ENCODE results near the gene CASK.

The CASK gene

DNA sequence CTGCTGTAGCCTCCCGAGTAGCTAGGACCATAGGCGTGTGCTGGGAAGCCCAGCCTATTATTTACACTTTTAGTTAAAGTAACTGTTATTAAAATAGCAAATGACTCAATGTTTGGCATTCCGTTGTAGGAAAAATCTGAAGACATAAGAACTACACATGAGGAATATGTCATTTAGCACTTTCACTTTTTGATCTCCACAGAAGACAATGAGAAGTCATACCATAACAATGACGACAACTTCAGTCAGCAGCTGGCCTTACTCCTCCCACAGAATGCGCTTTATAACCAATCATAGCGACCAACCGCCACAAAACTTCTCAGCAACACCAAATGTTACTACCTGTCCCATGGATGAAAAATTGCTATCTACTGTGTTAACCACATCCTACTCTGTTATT is 227.9 kb downstream of the CASK start:
- Histone ChIP-seq H3K36me3 (replicated peaks; ENCODE audit: insufficient read depth, low read length) (no peaks in the 10 kb centered on the region), H3K9me3 (replicated peaks; ENCODE audit: insufficient read depth, low read length) (no peaks in the 10 kb centered on the region), H3K4me1 (ENCODE audit: low read length) (no peaks in the 10 kb centered on the region), H3K4me2 (ENCODE audit: low read depth, low read length) (no peak overlapping the region), H3K4me3 (ENCODE audit: low read length) (no peak overlapping the region), H3K27ac (ENCODE audit: low read length) (no peak overlapping the region), H3K9ac (ENCODE audit: low read length) (no peak overlapping the region), H2AFZ (ENCODE audit: low read length) (no peak overlapping the region), H3K79me2 (ENCODE audit: low read length) (no peaks in the 10 kb centered on the region), H3K9me2 (replicated peaks; ENCODE audit: insufficient read depth, low read length) (no peaks in the 10 kb centered on the region), H4K20me1 (ENCODE audit: insufficient read depth, low read length) (no peaks in the 10 kb centered on the region), H3F3A (ENCODE audit: insufficient read depth, low read length) (no peaks in the 10 kb centered on the region), H3K27me3 (replicated peaks; ENCODE audit: insufficient read depth, low read length) (no peaks in the 10 kb centered on the region)
- TF ChIP-seq, protein P1, sequence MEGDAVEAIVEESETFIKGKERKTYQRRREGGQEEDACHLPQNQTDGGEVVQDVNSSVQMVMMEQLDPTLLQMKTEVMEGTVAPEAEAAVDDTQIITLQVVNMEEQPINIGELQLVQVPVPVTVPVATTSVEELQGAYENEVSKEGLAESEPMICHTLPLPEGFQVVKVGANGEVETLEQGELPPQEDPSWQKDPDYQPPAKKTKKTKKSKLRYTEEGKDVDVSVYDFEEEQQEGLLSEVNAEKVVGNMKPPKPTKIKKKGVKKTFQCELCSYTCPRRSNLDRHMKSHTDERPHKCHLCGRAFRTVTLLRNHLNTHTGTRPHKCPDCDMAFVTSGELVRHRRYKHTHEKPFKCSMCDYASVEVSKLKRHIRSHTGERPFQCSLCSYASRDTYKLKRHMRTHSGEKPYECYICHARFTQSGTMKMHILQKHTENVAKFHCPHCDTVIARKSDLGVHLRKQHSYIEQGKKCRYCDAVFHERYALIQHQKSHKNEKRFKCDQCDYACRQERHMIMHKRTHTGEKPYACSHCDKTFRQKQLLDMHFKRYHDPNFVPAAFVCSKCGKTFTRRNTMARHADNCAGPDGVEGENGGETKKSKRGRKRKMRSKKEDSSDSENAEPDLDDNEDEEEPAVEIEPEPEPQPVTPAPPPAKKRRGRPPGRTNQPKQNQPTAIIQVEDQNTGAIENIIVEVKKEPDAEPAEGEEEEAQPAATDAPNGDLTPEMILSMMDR (IDR thresholded peaks at IDR 0.05; ENCODE audit: low read length) = no peak
- TF ChIP-seq EZH2 (optimal IDR thresholded peaks at IDR 0.05; ENCODE audit: low read depth, low read length) (no peak), EZH2phosphoT487 (IDR thresholded peaks at IDR 0.05; ENCODE audit: low read length) (no peak)
- no peak for DNase-seq

DNA sequence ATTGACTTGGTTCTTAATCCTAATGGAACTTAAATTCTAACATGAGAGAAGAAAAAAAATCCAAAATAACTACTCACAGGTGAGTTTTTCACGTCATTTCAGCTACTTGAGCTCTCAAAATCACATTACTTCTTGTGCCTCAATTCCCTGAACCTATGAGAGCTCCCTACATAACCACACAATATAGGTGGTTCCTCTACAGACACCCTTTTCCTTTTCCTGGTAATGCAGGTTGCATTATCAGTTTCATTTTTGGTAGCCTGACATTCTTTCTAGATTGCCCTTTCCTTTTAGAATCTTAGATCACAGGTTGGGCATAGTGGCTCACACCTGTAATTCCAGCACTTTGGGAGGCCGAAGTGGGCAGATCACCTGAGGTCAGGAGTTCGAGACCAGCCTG is 230.3 kb downstream of the CASK start:
- H3K4me1 ChIP-seq (ENCODE audit: low read length) = no peaks in the 10 kb centered on the region
- H3K9ac ChIP-seq (ENCODE audit: low read length) = no peak overlapping the region
- no peak for DNase-seq
- no peak overlapping the region for H3K4me2 ChIP-seq (ENCODE audit: low read depth, low read length)
- no peak overlapping the region for H3K27ac ChIP-seq (ENCODE audit: low read length)
- H3K9me2 ChIP-seq (replicated peaks; ENCODE audit: insufficient read depth, low read length) = no peaks in the 10 kb centered on the region
- no peaks in the 10 kb centered on the region for H4K20me1 ChIP-seq (ENCODE audit: insufficient read depth, low read length)
- no peak for TF ChIP-seq EZH2 (optimal IDR thresholded peaks at IDR 0.05; ENCODE audit: low read depth, low read length)
- no peak for TF ChIP-seq EZH2phosphoT487 (IDR thresholded peaks at IDR 0.05; ENCODE audit: low read length)
- TF ChIP-seq, protein P1 (IDR thresholded peaks at IDR 0.05; ENCODE audit: low read length) = no peak
- no peak overlapping the region for H2AFZ ChIP-seq (ENCODE audit: low read length)
- H3K79me2 ChIP-seq (ENCODE audit: low read length) = no peaks in the 10 kb centered on the region
- no peaks in the 10 kb centered on the region for H3K36me3 ChIP-seq (replicated peaks; ENCODE audit: insufficient read depth, low read length)
- H3F3A ChIP-seq (ENCODE audit: insufficient read depth, low read length) = no peaks in the 10 kb centered on the region
- H3K9me3 ChIP-seq (replicated peaks; ENCODE audit: insufficient read depth, low read length) = no peaks in the 10 kb centered on the region
- no peaks in the 10 kb centered on the region for H3K27me3 ChIP-seq (replicated peaks; ENCODE audit: insufficient read depth, low read length)
- H3K4me3 ChIP-seq (ENCODE audit: low read length) = no peak overlapping the region

DNA sequence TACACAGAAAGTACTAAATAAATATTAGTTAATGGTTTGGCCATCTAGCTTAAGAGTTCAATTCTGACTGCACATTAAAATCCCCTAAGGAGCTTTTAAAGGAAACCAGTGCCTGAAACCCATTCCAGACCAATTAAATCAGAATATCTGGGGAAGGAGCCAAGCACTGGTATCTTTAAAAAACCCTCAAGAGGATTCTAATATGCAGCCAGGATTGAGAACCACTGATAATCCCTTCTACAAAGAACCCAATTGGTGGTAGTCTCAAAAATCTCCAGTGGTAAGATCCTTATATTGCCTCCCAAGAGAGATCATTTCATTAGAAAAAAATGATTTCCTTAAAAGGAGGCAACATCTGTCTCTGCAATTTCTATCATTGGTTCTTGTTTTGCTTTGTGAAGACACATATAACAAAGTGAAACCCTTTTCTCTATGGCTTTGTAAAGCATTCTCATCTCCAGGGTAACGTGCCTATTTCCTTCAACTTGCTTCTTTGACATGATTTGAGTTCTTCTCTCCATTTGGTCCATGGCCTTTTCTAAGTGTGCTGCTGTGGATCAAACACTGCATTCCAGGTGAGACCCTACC is 231.1 kb downstream of the CASK start:
- Histone ChIP-seq H3K27me3 (replicated peaks; ENCODE audit: insufficient read depth, low read length) (no peaks in the 10 kb centered on the region), H3K9ac (ENCODE audit: low read length) (no peak overlapping the region), H3F3A (ENCODE audit: insufficient read depth, low read length) (no peaks in the 10 kb centered on the region), H3K9me2 (replicated peaks; ENCODE audit: insufficient read depth, low read length) (no peaks in the 10 kb centered on the region), H3K4me3 (ENCODE audit: low read length) (no peak overlapping the region), H3K79me2 (ENCODE audit: low read length) (no peaks in the 10 kb centered on the region), H3K9me3 (replicated peaks; ENCODE audit: insufficient read depth, low read length) (no peaks in the 10 kb centered on the region), H3K4me2 (ENCODE audit: low read depth, low read length) (no peak overlapping the region), H3K27ac (ENCODE audit: low read length) (no peak overlapping the region), H3K36me3 (replicated peaks; ENCODE audit: insufficient read depth, low read length) (no peaks in the 10 kb centered on the region), H2AFZ (ENCODE audit: low read length) (no peak overlapping the region), H3K4me1 (ENCODE audit: low read length) (no peaks in the 10 kb centered on the region), H4K20me1 (ENCODE audit: insufficient read depth, low read length) (no peaks in the 10 kb centered on the region)
- no peak for TF ChIP-seq EZH2 (optimal IDR thresholded peaks at IDR 0.05; ENCODE audit: low read depth, low read length)
- no peak for TF ChIP-seq EZH2phosphoT487 (IDR thresholded peaks at IDR 0.05; ENCODE audit: low read length)
- TF ChIP-seq, protein P1 (IDR thresholded peaks at IDR 0.05; ENCODE audit: low read length) = no peak
- DNase-seq = no peak
